K562 (cell line): Measurements from ENCODE around the gene KMT2E. TPM values are rescaled to one million over a fixed set of nuclear protein-coding genes. Genes with fewer than 3 reads are reported as not detected.

Source experiments
- ATF3 ChIP-seq, 2 experiments: fragments of 450-650 bp in 1 of 2; sonication (generic) in 1 of 2; formaldehyde crosslinking in 1 of 2; IDR thresholded peaks in 1 of 2; conservative IDR thresholded peaks in 1 of 2; 2 replicates each; pipeline versions ENCODE4 v1.6.1 to v1.8.1; 2016 to 2023; ENCODE audit warnings: mild to moderate bottlenecking in 2 of 2, moderate library complexity in 2 of 2, inconsistent platforms in 1 of 2, missing genetic modification reagents in 1 of 2
- CEBPG ChIP-seq, 3 experiments: fragments of 200-800 bp in 1 of 3; sonication (Bioruptor generic) in 1 of 3; sonication (generic) in 1 of 3; formaldehyde crosslinking in 1 of 3; IDR thresholded peaks in 2 of 3; conservative IDR thresholded peaks in 1 of 3; 2 replicates each; pipeline versions ENCODE4 v1.6.1 to v1.8.0; 2016 to 2022; ENCODE audit warnings: missing compliant biosample characterization in 2 of 3, missing genetic modification characterization in 2 of 3, mild to moderate bottlenecking in 1 of 3, missing genetic modification reagents in 1 of 3
- IFI16 ChIP-seq: fragments of 250-450 bp; sonication (Bioruptor Pico); IDR thresholded peaks from 2 replicates; pipeline ENCODE4 v2.1.2; 2022; ENCODE audit warnings: mild to moderate bottlenecking, inconsistent platforms
- MTA3 ChIP-seq: fragments of 450-650 bp; formaldehyde crosslinking; IDR thresholded peaks from 2 replicates; pipeline ENCODE4 v1.6.1; 2017; ENCODE audit warnings: mild to moderate bottlenecking, borderline replicate concordance
- POLR2AphosphoS2 ChIP-seq: IDR thresholded peaks from 2 replicates; pipeline ENCODE4 v1.6.1; 2012; ENCODE audit warnings: low read length, improper control_type of control experiment
- RAD21 ChIP-seq, 2 experiments: fragments of 250-450 bp in 1 of 2; fragments of 450-650 bp in 1 of 2; sonication (Bioruptor Pico) in 1 of 2; formaldehyde crosslinking in 1 of 2; IDR thresholded peaks in 1 of 2; conservative IDR thresholded peaks in 1 of 2; 2 replicates each; pipeline versions ENCODE4 v1.4.0 to v1.8.0; 2020 to 2022; ENCODE audit warnings: mild to moderate bottlenecking in 2 of 2, moderate library complexity in 1 of 2
- ZBTB49 ChIP-seq: sonication (generic); formaldehyde crosslinking; IDR thresholded peaks from 2 replicates; pipeline ENCODE4 v1.8.0; 2022; ENCODE audit warnings: missing genetic modification reagents, mild to moderate bottlenecking, borderline replicate concordance
- ZBTB7A ChIP-seq: IDR thresholded peaks from 2 replicates; pipeline ENCODE4 v1.6.1; 2011; ENCODE audit warnings: low read depth, mild to moderate bottlenecking, low read length, moderate library complexity, borderline replicate concordance; ENCODE audit not compliant: control insufficient read depth
- ZFP1 ChIP-seq: fragments of 450-650 bp; formaldehyde crosslinking; IDR thresholded peaks from 2 replicates; pipeline ENCODE4 v1.4.0; 2020; ENCODE audit warnings: mild to moderate bottlenecking, mixed read lengths
- ZNF121 ChIP-seq: sonication (generic); formaldehyde crosslinking; conservative IDR thresholded peaks from 2 replicates; pipeline ENCODE4 v1.8.0; 2022; ENCODE audit warnings: missing genetic modification reagents
- ZNF324 ChIP-seq: fragments of 250-450 bp; sonication (Bioruptor Pico); IDR thresholded peaks from 2 replicates; pipeline ENCODE4 v1.4.0; 2020; ENCODE audit warnings: mild to moderate bottlenecking
- ZNF785 ChIP-seq: fragments of 250-450 bp; sonication (Bioruptor Pico); IDR thresholded peaks from 2 replicates; pipeline ENCODE4 v1.4.0; 2020; ENCODE audit warnings: mild to moderate bottlenecking
- polyA plus RNA-seq, 8 experiments: library from polyadenylated mRNA; depleted of rRNA in 4 of 8; stranded (reverse) in 5 of 8; unstranded in 3 of 8; fragments of >200 nt; fragmentation: Nextera tagmentation in 2 of 8; fragmentation: Illumina TruSeq in 1 of 8; extraction: Ambion mirVana in 2 of 8; extraction: Trizol in 1 of 8; gene quantifications; 2 replicates each; pipeline versions ENCODE4 v1.2.1 to v1.2.3, GENCODE V29; 2011 to 2014; ENCODE audit warnings: inconsistent platforms in 1 of 8, missing spikeins in 1 of 8
- total RNA-seq, 7 experiments: library from RNA; depleted of rRNA in 6 of 7; stranded (reverse); fragments of >200 nt in 6 of 7; fragmentation: Illumina TruSeq in 2 of 7; extraction: Trizol in 2 of 7; gene quantifications; 2 replicates each; pipeline versions ENCODE4 v1.2.1 to v1.2.3, GENCODE V29; 2011 to 2021; ENCODE audit warnings: low replicate concordance in 1 of 7

KMT2E gene
- total and polyA plus RNA-seq, 9 of the 15 experiments (the other 6 are each of a cell fraction or from before 2014, with no cell fraction given) = 8.9 to 55.3 (median 38.1) TPM

GRCh38 chr7:104983578-104984539 is 30.1 kb upstream of the KMT2E start (continued):
- TF ChIP-seq CEBPG (CRISPR knock-in tag; IDR thresholded peaks at IDR 0.05) (no peak), CEBPG (tag; conservative IDR thresholded peaks at IDR 0.05 in 1 of 2, IDR thresholded peaks at IDR 0.05 in 1 of 2) (no peak), POLR2AphosphoS2 (peak; percentile 100), ZBTB7A (peak; percentile 96), MTA3 (peak; percentile 97), RAD21 (CRISPR knock-in tag; conservative IDR thresholded peaks at IDR 0.05 in 1 of 2, IDR thresholded peaks at IDR 0.05 in 1 of 2) (peak; percentile 58 to 65), ZNF785 (CRISPR knock-in tag) (no peak), ZNF324 (no peak), IFI16 (CRISPR knock-in tag) (no peak), ZFP1 (CRISPR knock-in tag) (peak; percentile 69; the same call in 1 of the 2 replicates), ZNF121 (CRISPR knock-in tag) (no peak; the same call in 1 of the 2 replicates), ZBTB49 (CRISPR knock-in tag) (peak; percentile 82; the same call in 1 of the 2 replicates), ATF3 (IDR thresholded peaks at IDR 0.05) (peak; percentile 24; the same call in 1 of the 2 replicates), ATF3 (CRISPR knock-in tag; conservative IDR thresholded peaks at IDR 0.05) (peak; percentile 53; the same call in 1 of the 2 replicates)
